Measurements from ENCODE around the gene VLDLR. TPM values are rescaled to one million over a fixed set of nuclear protein-coding genes. Genes with fewer than 3 reads are reported as not detected.
"Not testable (repeated sequence)": the region's sequence is repeated elsewhere in the genome, so short reads cannot be mapped to it uniquely, and the experiment has no call there.

VLDLR gene
- total RNA-seq, 2 experiments from 2014 or later, result 7.2 to 7.4 TPM

- H3K27ac Mint-ChIP-seq, result no peak overlapping the region
- POLR2A ChIA-PET, result no interaction called here
- ATAC-seq (ENCODE audit: low read depth), result no peak
These were observed 67.0 kb downstream of the VLDLR start for GRCh38 chr9:2688636-2689035.

GRCh38 chr9:2691212-2691611 is 69.6 kb downstream of the VLDLR start:
- ATAC-seq (ENCODE audit: low read depth), result no peak
- no peaks in the 10 kb centered on the region for H3K36me3 Mint-ChIP-seq

More at GRCh38 chr9:2688636-2689035, 67.0 kb downstream of the VLDLR start:
- Mint-ChIP-seq H3K4me1 (no peaks in the 10 kb centered on the region), H3K9me3 (no peaks in the 10 kb centered on the region), H3K27me3 (no peaks in the 10 kb centered on the region), H3K4me3 (no peak overlapping the region), H3K36me3 (no peaks in the 10 kb centered on the region)
- DNase-seq, result no peak

GRCh38 chr9:2691626-2692025 is 70.0 kb downstream of the VLDLR start:
- Mint-ChIP-seq H3K36me3 (no peaks in the 10 kb centered on the region), H3K4me1 (no peaks in the 10 kb centered on the region), H3K27me3 (no peaks in the 10 kb centered on the region), H3K9me3 (no peaks in the 10 kb centered on the region), H3K4me3 (no peak overlapping the region), H3K27ac (no peak overlapping the region)
- DNase-seq (no peak), ATAC-seq (ENCODE audit: low read depth) (no peak)
- POLR2A ChIA-PET, result no interaction called here

More at GRCh38 chr9:2691212-2691611, 69.6 kb downstream of the VLDLR start:
- no peaks in the 10 kb centered on the region for H3K4me1 Mint-ChIP-seq
- H3K27ac Mint-ChIP-seq, result no peak overlapping the region
- POLR2A ChIA-PET, result no interaction called here
- no peak for DNase-seq
- H3K27me3 Mint-ChIP-seq, result no peaks in the 10 kb centered on the region
- H3K9me3 Mint-ChIP-seq, result no peaks in the 10 kb centered on the region
- H3K4me3 Mint-ChIP-seq, result no peak overlapping the region

GRCh38 chr9:2693056-2693455 is 71.5 kb downstream of the VLDLR start:
- POLR2A ChIA-PET, result no interaction called here
- DNase-seq (no peak), ATAC-seq (ENCODE audit: low read depth) (no peak)
- H3K9me3 Mint-ChIP-seq, result no peaks in the 10 kb centered on the region
- H3K4me3 Mint-ChIP-seq, result no peak overlapping the region
- H3K27ac Mint-ChIP-seq, result no peak overlapping the region
- H3K36me3 Mint-ChIP-seq, result no peaks in the 10 kb centered on the region
- no peaks in the 10 kb centered on the region for H3K4me1 Mint-ChIP-seq
- H3K27me3 Mint-ChIP-seq, result no peaks in the 10 kb centered on the region

- no peaks in the 10 kb centered on the region for H3K9me3 Mint-ChIP-seq
- no peak overlapping the region for H3K27ac Mint-ChIP-seq
- no peak for DNase-seq
- H3K4me3 Mint-ChIP-seq, result no peak overlapping the region
- POLR2A ChIA-PET, result no interaction called here
- H3K36me3 Mint-ChIP-seq, result no peaks in the 10 kb centered on the region
- H3K4me1 Mint-ChIP-seq, result no peaks in the 10 kb centered on the region
- H3K27me3 Mint-ChIP-seq, result no peaks in the 10 kb centered on the region
- no peak for ATAC-seq (ENCODE audit: low read depth)
These were observed 75.9 kb downstream of the VLDLR start for GRCh38 chr9:2697492-2697891.

GRCh38 chr9:2700398-2700797 is 78.8 kb downstream of the VLDLR start:
- no peaks in the 10 kb centered on the region for H3K4me1 Mint-ChIP-seq
- H3K4me3 Mint-ChIP-seq, result no peak overlapping the region
- POLR2A ChIA-PET, result no interaction called here
- DNase-seq (no peak), ATAC-seq (ENCODE audit: low read depth) (no peak)
- no peaks in the 10 kb centered on the region for H3K9me3 Mint-ChIP-seq
- H3K36me3 Mint-ChIP-seq, result no peaks in the 10 kb centered on the region
- H3K27me3 Mint-ChIP-seq, result no peaks in the 10 kb centered on the region
- H3K27ac Mint-ChIP-seq, result no peak overlapping the region

- Mint-ChIP-seq H3K9me3 (no peaks in the 10 kb centered on the region), H3K36me3 (no peaks in the 10 kb centered on the region), H3K27me3 (no peaks in the 10 kb centered on the region), H3K4me1 (no peaks in the 10 kb centered on the region), H3K27ac (no peak overlapping the region), H3K4me3 (no peak overlapping the region)
- no peak for DNase-seq
- no peak for ATAC-seq (ENCODE audit: low read depth)
- POLR2A ChIA-PET, result no interaction called here
These were observed 79.4 kb downstream of the VLDLR start for GRCh38 chr9:2700909-2701550.

- no peaks in the 10 kb centered on the region for H3K36me3 Mint-ChIP-seq
- POLR2A ChIA-PET, result no interaction called here
- no peak overlapping the region for H3K4me3 Mint-ChIP-seq
- ATAC-seq (ENCODE audit: low read depth) (no peak), DNase-seq (no peak)
- no peaks in the 10 kb centered on the region for H3K4me1 Mint-ChIP-seq
- H3K9me3 Mint-ChIP-seq, result peaks cover 2% of the 10 kb centered on the region
- no peaks in the 10 kb centered on the region for H3K27me3 Mint-ChIP-seq
- no peak overlapping the region for H3K27ac Mint-ChIP-seq
These were observed 82.9 kb downstream of the VLDLR start for GRCh38 chr9:2704504-2704903.

GRCh38 chr9:2707256-2707655 is 85.7 kb downstream of the VLDLR start:
- H3K9me3 Mint-ChIP-seq; H3K4me1 Mint-ChIP-seq; H3K27ac Mint-ChIP-seq; ATAC-seq (ENCODE audit: low read depth); H3K27me3 Mint-ChIP-seq; POLR2A ChIA-PET; DNase-seq; H3K4me3 Mint-ChIP-seq; H3K36me3 Mint-ChIP-seq: not testable (repeated sequence)

Other genes starting within 250 kb of the VLDLR start
- not detected for gene KCNV2, start 95.7 kb downstream of the VLDLR start, total RNA-seq
- 10 to 100 TPM; 44.8 to 45.6 TPM for gene PUM3, start 222.3 kb downstream of the VLDLR start, total RNA-seq

Data from activated naive CD8-positive, alpha-beta T cell treated with anti-CD3 and anti-CD28 coated beads, Interleukin-2, amount 10 ng/mL, durations not matched to agents 7 days and 5 days (primary cell).